ENCODE results near the gene LTBP1. TPM values are rescaled to one million over a fixed set of nuclear protein-coding genes. Genes with fewer than 3 reads are reported as not detected.

LTBP1 gene
- total RNA-seq, 2 experiments from 2014 or later = 61.1 to 82.6 TPM

DNA sequence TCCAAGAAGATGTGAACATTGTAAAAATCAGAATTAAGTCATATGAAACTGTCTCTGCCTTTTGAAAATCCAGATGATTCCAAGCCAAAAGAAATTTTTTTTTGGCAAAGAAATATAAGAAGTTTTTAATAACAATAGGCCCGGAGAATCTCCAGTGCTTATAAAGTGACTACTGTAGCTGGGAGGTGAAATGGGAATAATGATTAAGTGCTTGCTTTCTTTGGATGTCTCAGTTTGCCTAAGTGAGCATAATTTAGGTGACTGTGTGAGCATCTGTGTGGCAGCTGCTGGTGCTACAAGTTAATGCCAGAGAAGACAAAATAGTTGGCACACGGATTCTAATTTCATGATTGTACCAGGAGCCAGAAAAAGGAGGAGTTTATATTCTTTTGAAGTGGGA is 185.0 kb downstream of the LTBP1 start:
- no peak overlapping the region for H2AFZ ChIP-seq (ENCODE audit: low read length)
- POLR2A ChIA-PET = interaction anchor here (0.5 to 2.0 kb wide), 6 partner anchors 9 to 311 kb away, joined by 3 to 5 read pairs (median 4); no protein-coding TSS in a partner anchor
- no peak for DNase-seq (ENCODE audit: low spot score)
- H3K36me3 ChIP-seq (ENCODE audit: insufficient read depth, low read length) = peaks cover 68% of the 10 kb centered on the region
- TF ChIP-seq EZH2phosphoT487 (IDR thresholded peaks at IDR 0.05; ENCODE audit: borderline replicate concordance, low read depth, low read length) = no peak
- TF ChIP-seq, protein P1, sequence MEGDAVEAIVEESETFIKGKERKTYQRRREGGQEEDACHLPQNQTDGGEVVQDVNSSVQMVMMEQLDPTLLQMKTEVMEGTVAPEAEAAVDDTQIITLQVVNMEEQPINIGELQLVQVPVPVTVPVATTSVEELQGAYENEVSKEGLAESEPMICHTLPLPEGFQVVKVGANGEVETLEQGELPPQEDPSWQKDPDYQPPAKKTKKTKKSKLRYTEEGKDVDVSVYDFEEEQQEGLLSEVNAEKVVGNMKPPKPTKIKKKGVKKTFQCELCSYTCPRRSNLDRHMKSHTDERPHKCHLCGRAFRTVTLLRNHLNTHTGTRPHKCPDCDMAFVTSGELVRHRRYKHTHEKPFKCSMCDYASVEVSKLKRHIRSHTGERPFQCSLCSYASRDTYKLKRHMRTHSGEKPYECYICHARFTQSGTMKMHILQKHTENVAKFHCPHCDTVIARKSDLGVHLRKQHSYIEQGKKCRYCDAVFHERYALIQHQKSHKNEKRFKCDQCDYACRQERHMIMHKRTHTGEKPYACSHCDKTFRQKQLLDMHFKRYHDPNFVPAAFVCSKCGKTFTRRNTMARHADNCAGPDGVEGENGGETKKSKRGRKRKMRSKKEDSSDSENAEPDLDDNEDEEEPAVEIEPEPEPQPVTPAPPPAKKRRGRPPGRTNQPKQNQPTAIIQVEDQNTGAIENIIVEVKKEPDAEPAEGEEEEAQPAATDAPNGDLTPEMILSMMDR (conservative IDR thresholded peaks at IDR 0.05; ENCODE audit: low read length) = no peak
- H3K79me2 ChIP-seq (ENCODE audit: insufficient read depth, low read depth, low read length) = no peaks in the 10 kb centered on the region
- H3K27ac ChIP-seq (ENCODE audit: low read depth, low read length, poor library complexity, severe bottlenecking) = no peak overlapping the region
- BruUV-seq (replicated peaks) = no TSS peak
- H3K4me3 ChIP-seq (ENCODE audit: low read depth, low read length, poor library complexity, severe bottlenecking) = no peak overlapping the region
- CTCF ChIA-PET (ENCODE audit: unreplicated experiment) = no interaction called here
- peaks cover 7% of the 10 kb centered on the region for H3K4me1 ChIP-seq (ENCODE audit: insufficient read depth, low read length, poor library complexity, severe bottlenecking)
- no peaks in the 10 kb centered on the region for H3K9me2 ChIP-seq (ENCODE audit: insufficient read depth, low read length)
- H3K9me3 ChIP-seq (ENCODE audit: low read length) = no peaks in the 10 kb centered on the region
- no peak overlapping the region for H3K4me2 ChIP-seq (ENCODE audit: low read length)
- H4K20me1 ChIP-seq (ENCODE audit: insufficient read depth, low read length) = no peaks in the 10 kb centered on the region
- intact Hi-C loops (cut with micrococcal nuclease; ENCODE audit: unreplicated experiment) = no loop called here

DNA sequence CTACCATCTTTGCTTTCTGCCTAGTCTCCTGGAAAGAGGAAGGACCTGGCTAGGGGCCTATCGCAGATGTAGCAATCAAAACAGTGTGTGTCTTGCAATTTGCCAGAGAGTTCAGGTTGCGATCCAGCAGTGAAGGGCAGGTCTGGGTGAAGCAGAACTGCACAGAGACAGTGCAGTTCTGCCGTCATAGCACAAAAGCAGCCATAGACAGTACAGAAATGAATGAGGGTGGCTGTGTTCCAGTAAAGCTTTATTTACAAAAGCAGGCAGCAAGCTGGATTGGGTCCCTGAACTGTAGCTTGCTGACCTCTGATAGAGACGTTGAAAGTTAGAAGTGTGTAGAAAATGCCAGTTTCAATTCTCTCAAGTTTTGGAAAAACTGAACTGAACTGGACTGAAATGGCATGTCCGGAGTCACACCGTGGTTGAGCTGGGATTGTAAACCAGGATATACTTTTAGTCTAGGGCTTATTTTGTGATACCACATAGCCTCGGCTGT is 186.8 kb downstream of the LTBP1 start:
- Histone ChIP-seq H3K27ac (ENCODE audit: low read depth, low read length, poor library complexity, severe bottlenecking) (no peak overlapping the region), H3K9me3 (ENCODE audit: low read length) (no peaks in the 10 kb centered on the region), H3K9me2 (ENCODE audit: insufficient read depth, low read length) (no peaks in the 10 kb centered on the region), H3K36me3 (ENCODE audit: insufficient read depth, low read length) (peaks cover 67% of the 10 kb centered on the region), H3K4me1 (ENCODE audit: insufficient read depth, low read length, poor library complexity, severe bottlenecking) (peaks cover 1% of the 10 kb centered on the region), H3K4me2 (ENCODE audit: low read length) (no peak overlapping the region), H2AFZ (ENCODE audit: low read length) (no peak overlapping the region), H3K79me2 (ENCODE audit: insufficient read depth, low read depth, low read length) (no peaks in the 10 kb centered on the region), H4K20me1 (ENCODE audit: insufficient read depth, low read length) (no peaks in the 10 kb centered on the region), H3K4me3 (ENCODE audit: low read depth, low read length, poor library complexity, severe bottlenecking) (no peak overlapping the region)
- no TSS peak for BruUV-seq (replicated peaks)
- intact Hi-C loops (cut with micrococcal nuclease; ENCODE audit: unreplicated experiment) = no loop called here
- ChIA-PET POLR2A (no interaction called here), CTCF (ENCODE audit: unreplicated experiment) (no interaction called here)
- TF ChIP-seq EZH2phosphoT487 (IDR thresholded peaks at IDR 0.05; ENCODE audit: borderline replicate concordance, low read depth, low read length) = no peak
- TF ChIP-seq, protein P1 (conservative IDR thresholded peaks at IDR 0.05; ENCODE audit: low read length) = no peak
- no peak for DNase-seq (ENCODE audit: low spot score)

DNA sequence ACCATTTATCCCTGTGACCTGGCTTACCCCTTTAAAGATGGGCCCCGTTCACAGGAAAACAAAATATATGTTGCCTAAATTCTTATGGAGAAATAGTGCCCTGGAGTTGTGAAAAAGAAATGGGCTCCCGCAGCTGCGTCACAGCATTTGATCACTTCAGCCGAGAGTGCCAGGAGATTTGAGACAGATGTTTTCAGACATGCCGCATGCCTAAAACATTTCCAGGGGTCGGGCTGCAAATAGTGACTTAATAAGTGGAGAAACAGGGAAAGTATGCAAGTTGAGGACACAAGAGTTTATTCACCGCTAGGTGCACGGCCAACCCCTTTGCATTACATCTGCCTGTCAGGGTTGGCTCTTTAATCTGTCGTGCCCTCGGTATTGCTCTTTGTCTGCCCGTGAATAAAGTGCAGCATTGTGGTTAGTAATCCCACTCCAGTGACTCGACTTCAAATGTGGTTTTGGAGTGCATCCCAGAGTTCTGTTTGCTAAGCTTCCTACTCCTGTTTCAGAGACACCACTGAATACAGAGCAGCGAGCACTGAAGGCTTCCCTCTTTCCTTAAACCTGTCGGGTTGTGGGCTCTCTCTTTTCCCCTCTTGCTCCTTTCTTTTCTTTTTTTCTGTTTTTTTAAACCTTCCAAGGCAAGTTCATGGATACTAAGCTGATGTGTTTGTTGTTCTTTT is 187.5 kb downstream of the LTBP1 start:
- no peaks in the 10 kb centered on the region for H3K79me2 ChIP-seq (ENCODE audit: insufficient read depth, low read depth, low read length)
- H4K20me1 ChIP-seq (ENCODE audit: insufficient read depth, low read length) = no peaks in the 10 kb centered on the region
- intact Hi-C loops (cut with micrococcal nuclease; ENCODE audit: unreplicated experiment) = no loop called here
- BruUV-seq (replicated peaks) = no TSS peak
- H3K4me3 ChIP-seq (ENCODE audit: low read depth, low read length, poor library complexity, severe bottlenecking) = no peak overlapping the region
- H3K4me1 ChIP-seq (ENCODE audit: insufficient read depth, low read length, poor library complexity, severe bottlenecking) = no peaks in the 10 kb centered on the region
- ChIA-PET POLR2A (no interaction called here), CTCF (ENCODE audit: unreplicated experiment) (no interaction called here)
- no peak for DNase-seq (ENCODE audit: low spot score)
- H3K9me3 ChIP-seq (ENCODE audit: low read length) = no peaks in the 10 kb centered on the region
- H3K27ac ChIP-seq (ENCODE audit: low read depth, low read length, poor library complexity, severe bottlenecking) = no peak overlapping the region
- H3K9me2 ChIP-seq (ENCODE audit: insufficient read depth, low read length) = no peaks in the 10 kb centered on the region
- no peak overlapping the region for H2AFZ ChIP-seq (ENCODE audit: low read length)
- TF ChIP-seq EZH2phosphoT487 (IDR thresholded peaks at IDR 0.05; ENCODE audit: borderline replicate concordance, low read depth, low read length) = no peak
- TF ChIP-seq, protein P1 (conservative IDR thresholded peaks at IDR 0.05; ENCODE audit: low read length) = no peak
- H3K4me2 ChIP-seq (ENCODE audit: low read length) = no peak overlapping the region
- peaks cover 63% of the 10 kb centered on the region for H3K36me3 ChIP-seq (ENCODE audit: insufficient read depth, low read length)
